HG03135 (cell line): ENCODE measurements around the gene WDR37.
"Not testable (repeated sequence)": the region's sequence is repeated elsewhere in the genome, so short reads cannot be mapped to it uniquely, and the experiment has no call there.

ENCODE experiments used
- ATAC-seq: cut with Tn5 transposase; IDR thresholded peaks from one replicate; pipeline ENCODE4 v1.9.1; 2021; ENCODE audit warnings: mild to moderate bottlenecking, moderate library complexity; ENCODE audit not compliant: unreplicated experiment

WDR37 gene

GRCh38 chr10:1041514-1041913 is 14.7 kb upstream of the WDR37 start:
- ATAC-seq = no peak

- ATAC-seq = peak; percentile 60
Observed at GRCh38 chr10:1043532-1043995, 12.6 kb upstream of the WDR37 start.

- no peak for ATAC-seq
Observed at GRCh38 chr10:1044146-1044545, 12.0 kb upstream of the WDR37 start.

GRCh38 chr10:1044964-1045363 is 11.2 kb upstream of the WDR37 start:
- no peak for ATAC-seq

- ATAC-seq = no peak
Observed at GRCh38 chr10:1045415-1045814, 10.8 kb upstream of the WDR37 start.

GRCh38 chr10:1047937-1048336 is 8.2 kb upstream of the WDR37 start:
- no peak for ATAC-seq

GRCh38 chr10:1048349-1048731 is 7.8 kb upstream of the WDR37 start:
- ATAC-seq = peak; percentile 0

GRCh38 chr10:1048732-1049424 is 7.3 kb upstream of the WDR37 start, which contains the start of gene IDI1:
Gene IDI1, minus strand, starts transcription at chr10:1049119. Its CDS starts 116 bp downstream, at chr10:1049003.
- ATAC-seq = peak; percentile 80

- ATAC-seq = no peak
Observed at GRCh38 chr10:1049425-1049958, 6.7 kb upstream of the WDR37 start.

- ATAC-seq = no peak
Observed at GRCh38 chr10:1050145-1050544, 6.0 kb upstream of the WDR37 start.

GRCh38 chr10:1050554-1050953 is 5.6 kb upstream of the WDR37 start:
- no peak for ATAC-seq

- ATAC-seq = no peak
Observed at GRCh38 chr10:1054684-1055083, 1.5 kb upstream of the WDR37 start.

GRCh38 chr10:1057106-1057657 is 997 bp downstream of the WDR37 start:
- peak; percentile 7 for ATAC-seq

GRCh38 chr10:1058017-1058416 is 1.8 kb downstream of the WDR37 start:
- ATAC-seq = no peak

GRCh38 chr10:1059902-1060301 is 3.7 kb downstream of the WDR37 start:
- ATAC-seq = no peak

GRCh38 chr10:1061930-1062774 is 6.0 kb downstream of the WDR37 start:
- ATAC-seq = no peak

- ATAC-seq = no peak
Observed at GRCh38 chr10:1063232-1063865, 7.2 kb downstream of the WDR37 start.

GRCh38 chr10:1064964-1065247 is 8.7 kb downstream of the WDR37 start:
- no peak for ATAC-seq

- not testable (repeated sequence) for ATAC-seq
Observed at GRCh38 chr10:1066734-1067133, 10.5 kb downstream of the WDR37 start.

GRCh38 chr10:1068380-1069361 is 12.5 kb downstream of the WDR37 start:
- no peak for ATAC-seq
